ENCODE results near the gene GRM3. TPM values are rescaled to one million over a fixed set of nuclear protein-coding genes. Genes with fewer than 3 reads are reported as not detected.

Gene GRM3
- polyA plus RNA-seq, 1 experiment = not detected

DNA sequence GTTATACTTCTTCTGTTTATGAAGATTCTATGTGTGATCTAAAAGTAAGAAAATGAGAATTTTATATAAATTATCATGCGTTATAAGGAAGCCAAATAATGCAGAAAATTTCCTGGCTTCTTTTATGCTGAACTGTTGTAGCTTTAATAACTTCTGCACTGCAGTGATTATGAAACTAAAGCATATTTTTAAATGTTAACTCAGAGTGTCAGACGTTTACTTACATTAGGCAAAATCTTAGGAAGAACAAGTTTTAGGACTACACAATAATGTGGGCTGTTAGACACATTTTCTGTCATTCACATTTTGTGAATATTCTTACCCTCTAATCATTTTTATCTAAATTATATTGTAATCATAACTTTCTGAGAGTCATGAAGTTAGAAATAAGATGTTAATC is 22.0 kb downstream of the GRM3 start:
- POLR2A ChIA-PET = no interaction called here
- H3K27ac ChIP-seq (ENCODE audit: low read depth, low read length) = no peak overlapping the region
- H3K27me3 ChIP-seq (ENCODE audit: control insufficient read depth, insufficient read depth, low read length) = no peaks in the 10 kb centered on the region
- DNase-seq (ENCODE audit: low read depth, low spot score) = no peak
- no peak overlapping the region for H3K4me3 ChIP-seq (ENCODE audit: low read depth, low read length)
- CTCF ChIA-PET = no interaction called here
- TF ChIP-seq, protein P1, sequence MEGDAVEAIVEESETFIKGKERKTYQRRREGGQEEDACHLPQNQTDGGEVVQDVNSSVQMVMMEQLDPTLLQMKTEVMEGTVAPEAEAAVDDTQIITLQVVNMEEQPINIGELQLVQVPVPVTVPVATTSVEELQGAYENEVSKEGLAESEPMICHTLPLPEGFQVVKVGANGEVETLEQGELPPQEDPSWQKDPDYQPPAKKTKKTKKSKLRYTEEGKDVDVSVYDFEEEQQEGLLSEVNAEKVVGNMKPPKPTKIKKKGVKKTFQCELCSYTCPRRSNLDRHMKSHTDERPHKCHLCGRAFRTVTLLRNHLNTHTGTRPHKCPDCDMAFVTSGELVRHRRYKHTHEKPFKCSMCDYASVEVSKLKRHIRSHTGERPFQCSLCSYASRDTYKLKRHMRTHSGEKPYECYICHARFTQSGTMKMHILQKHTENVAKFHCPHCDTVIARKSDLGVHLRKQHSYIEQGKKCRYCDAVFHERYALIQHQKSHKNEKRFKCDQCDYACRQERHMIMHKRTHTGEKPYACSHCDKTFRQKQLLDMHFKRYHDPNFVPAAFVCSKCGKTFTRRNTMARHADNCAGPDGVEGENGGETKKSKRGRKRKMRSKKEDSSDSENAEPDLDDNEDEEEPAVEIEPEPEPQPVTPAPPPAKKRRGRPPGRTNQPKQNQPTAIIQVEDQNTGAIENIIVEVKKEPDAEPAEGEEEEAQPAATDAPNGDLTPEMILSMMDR (IDR thresholded peaks at IDR 0.05; ENCODE audit: low read depth, low read length) = no peak
- H3K9me3 ChIP-seq (ENCODE audit: control insufficient read depth, insufficient read depth, low read length) = no peaks in the 10 kb centered on the region

DNA sequence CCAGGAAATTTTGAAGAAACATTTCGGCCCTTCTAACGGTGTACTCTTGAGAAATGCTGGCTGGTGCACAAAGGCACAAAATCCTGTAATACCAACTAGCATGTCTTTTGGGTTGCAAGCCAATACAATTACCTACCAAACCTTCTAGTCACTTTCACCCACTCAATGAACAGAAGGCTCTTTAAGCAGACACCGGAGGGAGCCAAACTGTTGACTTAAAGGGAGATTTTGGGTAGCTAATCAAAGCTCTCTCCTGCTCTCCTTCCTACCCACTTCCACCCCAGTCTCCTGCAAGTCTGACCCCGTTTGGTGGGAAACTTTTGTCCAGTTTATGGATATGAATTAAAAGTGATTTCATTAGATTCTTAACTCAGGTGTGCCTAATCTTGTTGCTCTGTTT is 24.0 kb downstream of the GRM3 start:
- ChIA-PET POLR2A (no interaction called here), CTCF (no interaction called here)
- DNase-seq (ENCODE audit: low read depth, low spot score) = no peak
- H3K27me3 ChIP-seq (ENCODE audit: control insufficient read depth, insufficient read depth, low read length) = no peaks in the 10 kb centered on the region
- no peaks in the 10 kb centered on the region for H3K9me3 ChIP-seq (ENCODE audit: control insufficient read depth, insufficient read depth, low read length)
- TF ChIP-seq, protein P1 (IDR thresholded peaks at IDR 0.05; ENCODE audit: low read depth, low read length) = no peak
- no peak overlapping the region for H3K27ac ChIP-seq (ENCODE audit: low read depth, low read length)
- no peak overlapping the region for H3K4me3 ChIP-seq (ENCODE audit: low read depth, low read length)

DNA sequence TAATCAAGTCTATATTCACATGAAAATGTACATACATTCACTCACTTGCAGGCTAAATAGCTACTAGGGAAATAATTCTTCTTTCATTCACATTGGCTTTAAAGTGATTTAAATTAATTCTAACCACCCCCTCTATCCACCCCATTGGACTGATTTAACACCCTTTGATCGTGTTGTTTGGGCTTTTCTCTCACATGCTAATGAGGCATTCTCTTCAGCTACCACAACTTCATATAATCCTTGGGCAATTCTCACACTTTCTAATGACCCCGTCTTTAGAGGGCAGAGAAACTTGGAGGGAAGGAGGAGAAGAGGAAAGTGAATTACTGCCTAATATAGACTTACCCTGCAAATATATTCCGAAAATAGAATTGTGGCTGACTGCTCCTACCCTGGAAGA is 24.6 kb downstream of the GRM3 start:
- Histone ChIP-seq H3K4me3 (ENCODE audit: low read depth, low read length) (no peak overlapping the region), H3K9me3 (ENCODE audit: control insufficient read depth, insufficient read depth, low read length) (no peaks in the 10 kb centered on the region), H3K27ac (ENCODE audit: low read depth, low read length) (no peak overlapping the region), H3K27me3 (ENCODE audit: control insufficient read depth, insufficient read depth, low read length) (no peaks in the 10 kb centered on the region)
- TF ChIP-seq, protein P1 (IDR thresholded peaks at IDR 0.05; ENCODE audit: low read depth, low read length) = no peak
- ChIA-PET POLR2A (no interaction called here), CTCF (no interaction called here)
- no peak for DNase-seq (ENCODE audit: low read depth, low spot score)

DNA sequence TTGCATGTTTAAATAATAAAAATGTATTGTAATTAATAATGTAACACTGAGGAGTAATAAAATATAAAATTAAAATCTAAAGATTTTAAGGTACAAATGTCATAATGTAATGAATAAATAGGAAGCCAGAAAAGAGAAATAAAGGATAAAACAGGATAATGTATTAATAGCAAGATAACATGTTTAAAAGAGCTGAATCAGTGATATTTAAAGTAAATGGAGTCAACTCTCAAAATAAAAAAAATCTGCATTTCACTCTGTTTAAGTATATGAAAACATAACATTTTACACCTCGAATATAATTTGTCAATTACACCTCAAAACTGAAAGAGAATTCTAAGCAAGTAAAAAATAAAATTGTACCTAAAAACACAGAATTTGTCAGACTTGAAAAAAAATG is 44.1 kb downstream of the GRM3 start:
- H3K27ac ChIP-seq (ENCODE audit: low read depth, low read length) = no peak overlapping the region
- POLR2A ChIA-PET = no interaction called here
- no peaks in the 10 kb centered on the region for H3K27me3 ChIP-seq (ENCODE audit: control insufficient read depth, insufficient read depth, low read length)
- TF ChIP-seq, protein P1 (IDR thresholded peaks at IDR 0.05; ENCODE audit: low read depth, low read length) = no peak
- CTCF ChIA-PET = no interaction called here
- no peak for DNase-seq (ENCODE audit: low read depth, low spot score)
- no peak overlapping the region for H3K4me3 ChIP-seq (ENCODE audit: low read depth, low read length)
- H3K9me3 ChIP-seq (ENCODE audit: control insufficient read depth, insufficient read depth, low read length) = peaks cover 4% of the 10 kb centered on the region

DNA sequence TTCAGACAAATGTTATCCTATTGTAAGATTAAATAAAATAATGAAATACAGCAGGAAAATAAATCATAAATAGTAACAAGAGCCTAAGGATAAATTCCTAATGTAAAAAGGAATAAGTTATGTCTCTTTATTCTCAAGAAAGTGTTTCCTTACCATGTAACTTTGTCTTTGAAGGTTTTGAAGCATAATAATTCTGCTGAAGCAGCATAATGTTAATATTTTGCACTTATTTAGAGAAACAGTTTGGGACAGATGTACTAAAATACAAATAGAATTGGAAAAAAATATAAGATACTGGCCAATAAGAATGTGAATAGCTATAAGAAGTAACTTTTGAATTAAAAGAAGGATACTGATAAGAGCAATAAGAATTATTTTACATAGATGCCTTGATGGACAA is 45.7 kb downstream of the GRM3 start:
- ChIA-PET POLR2A (no interaction called here), CTCF (no interaction called here)
- H3K4me3 ChIP-seq (ENCODE audit: low read depth, low read length) = no peak overlapping the region
- no peak overlapping the region for H3K27ac ChIP-seq (ENCODE audit: low read depth, low read length)
- TF ChIP-seq, protein P1 (IDR thresholded peaks at IDR 0.05; ENCODE audit: low read depth, low read length) = no peak
- no peaks in the 10 kb centered on the region for H3K27me3 ChIP-seq (ENCODE audit: control insufficient read depth, insufficient read depth, low read length)
- no peak for DNase-seq (ENCODE audit: low read depth, low spot score)
- peaks cover 4% of the 10 kb centered on the region for H3K9me3 ChIP-seq (ENCODE audit: control insufficient read depth, insufficient read depth, low read length)
